ENCODE measurements around the gene ZC3H18. TPM values are rescaled to one million over a fixed set of nuclear protein-coding genes. Genes with fewer than 3 reads are reported as not detected.

The ZC3H18 gene
- total RNA-seq, 3 donors from 2014 or later, result 37.4 to 54.8 (median 48.1) TPM

DNA sequence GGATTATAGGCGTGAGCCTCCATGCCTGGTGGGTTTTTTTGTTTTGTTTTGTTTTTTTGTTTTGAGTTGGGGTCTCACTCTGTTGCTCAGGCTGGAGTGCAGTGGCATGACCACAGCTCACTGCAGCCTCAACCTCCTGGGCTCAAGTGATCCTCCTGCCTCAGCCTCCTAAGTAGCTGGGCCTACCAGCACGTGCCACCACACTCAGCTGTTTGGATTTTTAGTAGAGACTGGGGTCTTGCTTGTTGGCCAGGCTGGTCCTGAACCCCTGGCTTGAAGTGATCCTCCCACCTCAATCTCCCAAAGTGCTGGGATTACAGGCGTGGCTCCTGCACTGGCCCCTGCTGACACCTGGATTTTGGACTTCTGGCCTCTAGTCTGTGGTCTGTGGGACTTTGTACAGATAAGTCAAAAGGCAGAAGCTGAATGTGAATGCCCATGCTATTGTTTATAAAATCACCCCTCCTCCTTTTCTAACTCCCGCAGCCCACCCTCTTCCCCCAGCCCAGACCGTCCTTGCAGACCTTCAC lies 110.4 kb downstream of the ZC3H18 start:
- DNase-seq (no peak), ATAC-seq (no peak)
- Histone ChIP-seq H3K9me3 (no peaks in the 10 kb centered on the region), H3K4me3 (no peak overlapping the region), H3K36me3 (ENCODE audit: low read depth) (no peaks in the 10 kb centered on the region), H3K4me1 (ENCODE audit: low read depth) (no peaks in the 10 kb centered on the region)
- intact Hi-C loops (cut with DNase I, micrococcal nuclease), result no loop called here
- TF ChIP-seq, protein P1, sequence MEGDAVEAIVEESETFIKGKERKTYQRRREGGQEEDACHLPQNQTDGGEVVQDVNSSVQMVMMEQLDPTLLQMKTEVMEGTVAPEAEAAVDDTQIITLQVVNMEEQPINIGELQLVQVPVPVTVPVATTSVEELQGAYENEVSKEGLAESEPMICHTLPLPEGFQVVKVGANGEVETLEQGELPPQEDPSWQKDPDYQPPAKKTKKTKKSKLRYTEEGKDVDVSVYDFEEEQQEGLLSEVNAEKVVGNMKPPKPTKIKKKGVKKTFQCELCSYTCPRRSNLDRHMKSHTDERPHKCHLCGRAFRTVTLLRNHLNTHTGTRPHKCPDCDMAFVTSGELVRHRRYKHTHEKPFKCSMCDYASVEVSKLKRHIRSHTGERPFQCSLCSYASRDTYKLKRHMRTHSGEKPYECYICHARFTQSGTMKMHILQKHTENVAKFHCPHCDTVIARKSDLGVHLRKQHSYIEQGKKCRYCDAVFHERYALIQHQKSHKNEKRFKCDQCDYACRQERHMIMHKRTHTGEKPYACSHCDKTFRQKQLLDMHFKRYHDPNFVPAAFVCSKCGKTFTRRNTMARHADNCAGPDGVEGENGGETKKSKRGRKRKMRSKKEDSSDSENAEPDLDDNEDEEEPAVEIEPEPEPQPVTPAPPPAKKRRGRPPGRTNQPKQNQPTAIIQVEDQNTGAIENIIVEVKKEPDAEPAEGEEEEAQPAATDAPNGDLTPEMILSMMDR (IDR thresholded peaks at IDR 0.05), result no peak

DNA sequence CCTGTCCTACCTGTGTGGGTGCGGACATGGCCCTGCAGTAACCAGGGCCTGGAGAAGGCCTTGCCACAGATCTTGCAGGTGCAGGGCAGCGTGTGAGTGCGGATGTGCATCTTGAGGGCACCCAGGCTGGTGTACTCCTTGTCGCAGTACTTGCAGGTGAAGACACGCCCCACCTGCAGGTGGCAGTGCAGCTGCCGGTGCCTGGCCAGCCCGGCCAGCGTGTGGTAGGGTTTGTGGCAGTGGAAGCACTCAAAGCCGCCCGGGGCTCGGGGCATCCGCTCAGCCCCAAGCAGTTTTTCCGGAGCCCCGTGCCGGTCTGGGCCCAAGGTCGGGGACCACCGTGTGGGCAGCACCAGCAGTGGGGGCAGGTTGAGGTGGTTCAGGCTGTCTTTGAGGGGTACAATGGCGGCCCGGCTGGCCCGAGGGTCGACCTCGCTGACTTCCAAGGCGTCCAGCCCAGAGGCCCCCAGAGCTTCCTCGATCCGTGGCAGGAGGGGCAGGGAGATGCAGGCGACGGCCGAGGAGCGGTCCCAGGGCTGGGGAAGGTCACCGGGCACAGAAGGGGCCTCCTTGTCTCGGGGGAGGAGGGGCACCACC lies 111.0 kb downstream of the ZC3H18 start:
- H3K4me1 ChIP-seq (ENCODE audit: low read depth), result no peaks in the 10 kb centered on the region
- DNase-seq (peak; percentile 77 to 86 (median 84)), ATAC-seq (peak; percentile 79)
- no peaks in the 10 kb centered on the region for H3K9me3 ChIP-seq
- no peaks in the 10 kb centered on the region for H3K36me3 ChIP-seq (ENCODE audit: low read depth)
- TF ChIP-seq, protein P1 (IDR thresholded peaks at IDR 0.05), result peak; percentile 52
- intact Hi-C loops (cut with DNase I, micrococcal nuclease), result no loop called here
- H3K4me3 ChIP-seq, result no peak overlapping the region

Other genes with a start within 250 kb of the ZC3H18 start
- 1 to 10 TPM in 1 of 3 donors, under 1 TPM in 2; 0.35 to 1.4 (median 0.51) TPM for gene ZNF469, start 187.4 kb upstream of the ZC3H18 start, total RNA-seq
- 10 to 100 TPM in 1 of 3 donors, 1 to 10 TPM in 2; 5.2 to 10.3 (median 7.2) TPM for gene ZFPM1, start 117.1 kb upstream of the ZC3H18 start, total RNA-seq
- gene IL17C, start 68.2 kb downstream of the ZC3H18 start, total RNA-seq, result not detected
- 100 to 1,000 TPM; 150 to 316 (median 184) TPM for gene CYBA, start 80.7 kb downstream of the ZC3H18 start, total RNA-seq
- gene MVD, start 92.7 kb downstream of the ZC3H18 start, total RNA-seq, result 10 to 100 TPM; 42.7 to 89.5 (median 72.5) TPM
- under 1 TPM; 0.28 to 0.82 (median 0.55) TPM for gene SNAI3, start 116.1 kb downstream of the ZC3H18 start, total RNA-seq
- 10 to 100 TPM in 2 of 3 donors, 1 to 10 TPM in 1; 9.5 to 22.8 (median 15.1) TPM for gene RNF166, start 136.0 kb downstream of the ZC3H18 start, total RNA-seq
- 10 to 100 TPM in 2 of 3 donors, 1 to 10 TPM in 1; 9.6 to 16.1 (median 13.6) TPM for gene CTU2, start 136.1 kb downstream of the ZC3H18 start, total RNA-seq
- 100 to 1,000 TPM in 2 of 3 donors, 10 to 100 TPM in 1; 71.4 to 218 (median 129) TPM for gene PIEZO1, start 214.8 kb downstream of the ZC3H18 start, total RNA-seq
- gene CDT1, start 233.4 kb downstream of the ZC3H18 start, total RNA-seq, result 10 to 100 TPM in 1 of 3 donors, 1 to 10 TPM in 2; 2.9 to 20.9 (median 7.6) TPM
- gene APRT, start 241.5 kb downstream of the ZC3H18 start, total RNA-seq, result 100 to 1,000 TPM in 2 of 3 donors, 10 to 100 TPM in 1; 76.5 to 185 (median 113) TPM